ENCODE results near the gene ATP9A. TPM values are rescaled to one million over a fixed set of nuclear protein-coding genes. Genes with fewer than 3 reads are reported as not detected.

ATP9A gene
- total RNA-seq, 2 experiments from 2014 or later: 0.18 to 0.21 TPM

DNA sequence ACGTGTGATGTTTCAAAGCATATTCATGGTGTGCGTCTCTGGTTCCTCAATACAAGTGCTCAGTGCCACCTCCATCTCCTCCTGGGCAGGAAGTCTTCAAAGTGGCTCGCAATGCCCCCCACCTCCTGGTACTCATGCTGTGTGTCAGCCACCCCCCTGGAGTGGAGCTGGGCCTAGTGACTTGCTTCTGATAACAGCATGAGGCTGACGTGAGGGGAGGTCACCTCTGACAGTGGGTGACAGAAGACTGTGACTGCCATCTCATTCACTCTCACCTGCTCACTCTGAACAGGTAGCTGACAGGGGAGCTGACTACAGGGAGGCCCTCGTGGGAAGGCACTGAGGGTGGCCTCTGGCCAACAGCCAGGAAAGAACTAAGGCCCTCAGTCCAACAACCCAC is 133.3 kb downstream of the ATP9A start:
- Mint-ChIP-seq H3K36me3 (no peaks in the 10 kb centered on the region), H3K27me3 (peaks cover 45% of the 10 kb centered on the region)

DNA sequence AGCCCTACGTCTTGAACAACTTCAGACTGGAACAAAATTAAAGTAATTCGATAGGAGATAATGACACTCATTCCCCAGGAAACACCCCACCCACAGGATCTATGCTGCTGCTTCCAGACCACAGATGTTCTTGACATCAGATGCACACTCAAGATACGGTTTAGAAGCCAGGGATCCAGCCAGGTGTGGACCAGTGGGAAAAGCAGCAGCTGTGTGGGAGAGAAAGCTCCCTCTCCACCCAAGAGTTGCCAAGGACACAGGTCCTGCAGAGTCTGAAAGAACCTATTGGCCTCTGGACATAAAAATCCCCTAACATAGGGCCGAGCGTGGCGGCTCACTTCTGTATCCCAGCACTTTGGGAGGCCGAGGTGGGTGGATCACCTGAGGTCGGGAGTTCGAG is 133.9 kb downstream of the ATP9A start:
- H3K4me3 Mint-ChIP-seq: no peak overlapping the region
- no peak for DNase-seq
- H3K4me1 Mint-ChIP-seq: peaks cover 20% of the 10 kb centered on the region
- H3K9me3 Mint-ChIP-seq: no peaks in the 10 kb centered on the region
- no peaks in the 10 kb centered on the region for H3K36me3 Mint-ChIP-seq
- no peak overlapping the region for H3K27ac Mint-ChIP-seq
- peaks cover 49% of the 10 kb centered on the region for H3K27me3 Mint-ChIP-seq

More for the DNA sequence above, 133.3 kb downstream of the ATP9A start:
- Mint-ChIP-seq H3K27ac (no peak overlapping the region), H3K9me3 (no peaks in the 10 kb centered on the region), H3K4me3 (no peak overlapping the region), H3K4me1 (peaks cover 17% of the 10 kb centered on the region)
- no peak for DNase-seq

DNA sequence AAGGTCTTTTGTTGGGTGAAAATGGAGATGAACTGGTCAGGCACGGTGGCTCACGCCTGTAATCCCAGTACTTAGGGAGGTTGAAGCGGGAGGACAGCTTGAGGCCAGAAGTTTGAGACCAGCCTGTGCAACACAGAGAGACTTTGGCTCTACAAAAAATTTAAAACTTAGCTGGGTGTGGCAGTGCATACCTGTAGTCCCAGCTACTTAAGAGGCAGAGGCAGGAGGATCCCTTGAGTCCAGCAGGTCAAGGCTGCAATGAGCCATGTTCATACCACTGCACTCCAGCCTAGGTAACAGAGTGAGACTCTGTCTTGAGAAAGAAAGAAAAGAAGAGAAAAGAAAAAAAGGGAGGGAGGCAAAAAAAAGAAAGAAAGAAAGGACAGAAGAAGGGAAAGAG is 134.8 kb downstream of the ATP9A start:
- Mint-ChIP-seq H3K27ac (no peak overlapping the region), H3K4me1 (peaks cover 25% of the 10 kb centered on the region)

DNA sequence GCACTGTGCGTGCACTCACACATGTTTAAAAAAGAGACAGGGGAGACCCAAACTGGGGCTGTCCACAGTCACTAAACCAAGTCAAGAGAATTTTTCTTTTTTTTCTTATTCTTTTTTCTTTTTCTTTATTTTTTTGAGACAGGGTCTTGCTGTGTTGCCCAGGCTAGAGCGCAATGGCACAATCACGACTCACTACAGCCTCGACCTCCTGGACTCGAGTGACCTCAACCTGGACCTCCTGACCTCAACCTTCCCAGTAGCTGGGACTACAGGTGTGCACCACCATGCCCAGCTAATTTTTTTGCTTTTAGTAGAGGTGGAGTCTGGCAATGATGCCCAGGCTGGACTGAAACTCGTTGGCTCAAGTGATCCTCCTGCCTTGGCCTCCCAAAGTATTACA is 136.2 kb downstream of the ATP9A start:
- no peak overlapping the region for H3K27ac Mint-ChIP-seq
- no peaks in the 10 kb centered on the region for H3K36me3 Mint-ChIP-seq
- H3K4me1 Mint-ChIP-seq: peaks cover 25% of the 10 kb centered on the region
- no peaks in the 10 kb centered on the region for H3K9me3 Mint-ChIP-seq
- H3K27me3 Mint-ChIP-seq: peaks cover 54% of the 10 kb centered on the region
- no peak for DNase-seq
- H3K4me3 Mint-ChIP-seq: no peak overlapping the region

More for the DNA sequence above, 134.8 kb downstream of the ATP9A start:
- no peak for DNase-seq
- no peaks in the 10 kb centered on the region for H3K9me3 Mint-ChIP-seq
- H3K27me3 Mint-ChIP-seq: peaks cover 54% of the 10 kb centered on the region
- H3K4me3 Mint-ChIP-seq: no peak overlapping the region
- H3K36me3 Mint-ChIP-seq: no peaks in the 10 kb centered on the region

DNA sequence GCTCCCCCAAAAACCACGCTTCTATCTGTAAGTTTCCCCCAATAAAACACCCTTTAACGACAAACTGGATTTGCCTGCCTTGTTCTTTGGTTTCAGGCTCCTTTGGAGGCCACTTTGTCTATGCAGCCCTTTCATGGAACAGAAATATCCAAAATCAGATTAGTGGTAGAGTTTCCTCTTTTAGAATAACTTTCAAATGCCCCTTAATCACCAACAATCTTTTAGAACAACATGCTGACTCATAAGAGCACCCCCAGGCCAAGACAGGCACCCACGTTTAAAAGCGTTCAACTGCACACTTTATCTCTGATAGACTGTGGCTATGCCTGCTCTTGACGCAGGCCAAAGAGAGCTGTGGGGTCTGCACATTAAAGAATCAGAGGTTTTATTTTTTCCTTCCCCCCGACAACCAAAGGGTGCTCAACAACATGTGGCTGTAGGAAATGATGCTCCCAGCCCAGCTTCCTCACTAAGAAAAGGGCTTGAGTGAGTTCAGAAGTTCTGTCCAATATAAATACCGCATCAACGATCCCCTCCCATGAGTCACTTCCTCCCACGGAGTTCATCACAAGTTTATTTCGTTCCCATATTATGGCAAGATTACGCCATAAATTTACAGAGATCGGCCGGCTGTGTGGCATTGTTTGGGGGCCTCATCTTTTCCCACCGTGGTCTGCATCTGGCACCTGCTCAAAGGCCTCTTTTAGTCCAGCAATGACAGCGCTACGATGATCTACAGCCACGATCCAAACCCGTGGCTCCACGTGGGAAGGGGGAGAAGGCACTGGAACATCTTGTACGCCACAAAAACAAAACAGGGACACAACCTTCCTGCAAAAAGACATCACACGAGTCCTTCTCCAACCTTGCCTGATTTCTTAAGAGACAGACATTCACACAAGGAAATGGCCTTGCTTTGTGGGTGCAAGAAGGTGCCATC is 136.9 kb downstream of the ATP9A start:
- H3K36me3 Mint-ChIP-seq: no peaks in the 10 kb centered on the region
- peak overlapping the region; percentile 9 for H3K4me3 Mint-ChIP-seq
- peaks cover 54% of the 10 kb centered on the region for H3K27me3 Mint-ChIP-seq
- no peaks in the 10 kb centered on the region for H3K9me3 Mint-ChIP-seq
- H3K4me1 Mint-ChIP-seq: peaks cover 25% of the 10 kb centered on the region
- H3K27ac Mint-ChIP-seq: peak overlapping the region; percentile 50
- DNase-seq: peak; percentile 35

- no peak overlapping the region for H3K27ac Mint-ChIP-seq
- no peak overlapping the region for H3K4me3 Mint-ChIP-seq
- no peak for DNase-seq
- no peaks in the 10 kb centered on the region for H3K36me3 Mint-ChIP-seq
- peaks cover 44% of the 10 kb centered on the region for H3K27me3 Mint-ChIP-seq
- no peaks in the 10 kb centered on the region for H3K9me3 Mint-ChIP-seq
- peaks cover 25% of the 10 kb centered on the region for H3K4me1 Mint-ChIP-seq
These were observed 138.7 kb downstream of the ATP9A start for GRCh38 chr20:51629399-51630058.

DNA sequence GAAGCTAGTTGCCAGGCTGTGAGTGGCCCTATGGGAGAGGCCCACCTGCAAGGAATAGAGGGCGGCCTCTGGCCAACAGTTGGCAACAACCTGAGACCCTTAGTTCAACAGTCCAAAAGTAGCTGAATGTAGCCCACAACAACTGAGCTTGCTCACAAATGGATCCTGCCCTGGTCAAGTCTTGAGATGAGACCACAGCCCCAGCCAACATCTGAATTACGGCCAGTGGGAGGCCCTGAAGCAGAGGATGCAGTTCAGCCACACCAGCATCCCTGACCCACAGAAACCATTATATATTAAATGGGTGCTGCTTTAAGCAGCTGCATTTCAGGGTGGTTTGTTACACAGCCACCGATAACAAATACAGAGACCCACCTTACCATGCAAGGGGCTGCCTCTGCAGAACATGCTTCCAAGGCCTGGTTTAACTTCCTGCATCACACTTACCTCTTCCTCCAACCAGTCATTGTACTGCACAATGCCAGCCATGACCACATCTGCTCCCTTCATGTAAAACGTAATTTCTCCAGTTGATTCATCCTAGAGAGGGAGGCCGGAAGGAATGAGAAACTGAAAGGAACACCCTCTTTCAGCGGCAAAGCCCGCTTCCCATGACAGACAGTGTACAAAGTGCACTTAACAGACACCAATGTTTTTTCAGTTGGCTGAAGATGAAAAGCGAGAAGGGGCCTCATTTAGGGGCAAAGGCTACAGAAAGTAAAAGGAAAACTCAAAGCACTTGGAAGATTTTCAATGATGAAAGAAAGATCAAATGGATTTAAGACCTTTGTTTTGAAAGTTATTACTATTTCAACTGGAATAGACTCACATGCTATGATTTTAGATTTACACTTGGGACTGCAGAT is 139.4 kb downstream of the ATP9A start:
- Mint-ChIP-seq H3K4me3 (no peak overlapping the region), H3K27me3 (peaks cover 40% of the 10 kb centered on the region), H3K27ac (no peak overlapping the region), H3K9me3 (no peaks in the 10 kb centered on the region), H3K36me3 (no peaks in the 10 kb centered on the region), H3K4me1 (peaks cover 25% of the 10 kb centered on the region)
- no peak for DNase-seq

DNA sequence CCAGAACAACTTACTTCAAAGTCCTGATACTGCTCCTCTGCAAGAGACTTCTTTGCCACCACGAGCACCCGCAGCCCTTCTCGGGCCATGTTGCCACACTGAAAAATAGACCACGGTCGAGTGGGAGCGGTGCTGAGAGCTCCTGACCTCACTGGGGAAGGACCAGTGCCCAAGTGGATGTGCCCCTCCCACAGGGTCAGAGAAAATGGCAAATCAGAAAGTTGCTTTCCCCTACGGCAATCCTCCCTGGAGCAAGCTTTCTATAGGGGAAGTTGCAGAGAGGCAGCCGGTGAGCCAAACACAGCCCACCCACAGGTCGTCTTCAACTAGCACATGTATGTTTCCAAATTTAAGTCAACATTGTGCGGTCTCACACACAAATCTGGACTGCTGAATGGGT is 140.6 kb downstream of the ATP9A start:
- H3K27ac Mint-ChIP-seq: no peak overlapping the region
- peaks cover 25% of the 10 kb centered on the region for H3K4me1 Mint-ChIP-seq
- H3K36me3 Mint-ChIP-seq: no peaks in the 10 kb centered on the region
- H3K27me3 Mint-ChIP-seq: peaks cover 32% of the 10 kb centered on the region
- H3K9me3 Mint-ChIP-seq: no peaks in the 10 kb centered on the region
- H3K4me3 Mint-ChIP-seq: no peak overlapping the region
- DNase-seq: no peak

DNA sequence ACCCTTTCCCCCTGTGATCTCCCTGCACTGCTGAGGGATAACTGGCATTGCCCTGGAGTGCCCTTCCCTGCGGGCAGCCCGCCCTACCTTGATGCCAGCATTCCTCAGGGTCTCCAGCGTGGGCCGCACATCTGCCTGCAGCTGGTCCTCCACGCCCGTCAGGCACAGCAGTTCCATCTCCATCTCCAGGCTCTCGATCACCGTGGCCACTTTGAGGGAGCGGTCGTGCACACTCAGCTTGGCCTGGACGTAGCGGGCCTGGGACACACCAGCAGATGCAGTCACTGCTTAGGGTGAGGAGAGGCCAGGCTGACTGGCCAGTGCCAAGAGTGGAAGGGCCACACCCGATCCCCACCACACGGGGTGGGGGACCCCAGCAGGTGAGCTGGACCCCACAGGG is 143.1 kb downstream of the ATP9A start:
- peaks cover 11% of the 10 kb centered on the region for H3K27me3 Mint-ChIP-seq
- no peak overlapping the region for H3K4me3 Mint-ChIP-seq
- no peak for DNase-seq
- no peaks in the 10 kb centered on the region for H3K36me3 Mint-ChIP-seq
- peaks cover 10% of the 10 kb centered on the region for H3K4me1 Mint-ChIP-seq
- no peaks in the 10 kb centered on the region for H3K9me3 Mint-ChIP-seq
- H3K27ac Mint-ChIP-seq: no peak overlapping the region

DNA sequence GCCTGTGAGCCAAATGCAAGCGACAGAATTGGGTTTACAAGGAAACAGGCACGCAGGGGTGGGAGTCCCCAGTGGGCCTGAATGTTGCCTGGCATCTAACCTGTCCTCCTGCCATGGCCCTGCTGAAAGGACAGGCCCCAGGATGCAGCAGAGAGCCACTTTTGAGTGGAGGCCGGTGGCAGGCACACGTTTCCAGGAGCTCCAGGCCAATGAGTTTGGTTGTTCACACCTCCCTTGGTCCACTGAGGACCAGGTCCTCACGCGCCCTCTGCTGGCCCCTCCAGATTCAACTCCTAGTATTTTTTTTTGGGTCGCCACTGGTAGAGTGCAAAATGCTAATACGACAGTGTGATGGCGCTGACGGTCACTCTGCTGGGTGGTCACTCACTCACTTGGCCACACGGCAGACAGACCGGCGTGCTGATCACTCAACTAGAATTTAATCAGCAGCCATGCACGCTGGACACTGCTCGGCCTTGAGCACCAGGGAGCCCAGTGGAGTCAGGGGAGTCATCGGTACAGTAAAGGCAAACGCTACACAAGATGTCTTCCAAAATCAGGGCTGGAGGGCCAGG is 143.9 kb downstream of the ATP9A start:
- Mint-ChIP-seq H3K27me3 (peaks cover 5% of the 10 kb centered on the region), H3K36me3 (no peaks in the 10 kb centered on the region), H3K4me1 (peaks cover 5% of the 10 kb centered on the region), H3K4me3 (no peak overlapping the region), H3K27ac (no peak overlapping the region), H3K9me3 (no peaks in the 10 kb centered on the region)
- DNase-seq: peak; percentile 49

- H3K27me3 Mint-ChIP-seq: no peaks in the 10 kb centered on the region
- H3K36me3 Mint-ChIP-seq: no peaks in the 10 kb centered on the region
- no peaks in the 10 kb centered on the region for H3K4me1 Mint-ChIP-seq
- H3K27ac Mint-ChIP-seq: no peak overlapping the region
- H3K4me3 Mint-ChIP-seq: no peak overlapping the region
- DNase-seq: no peak
- H3K9me3 Mint-ChIP-seq: no peaks in the 10 kb centered on the region
These were observed 144.9 kb downstream of the ATP9A start for GRCh38 chr20:51623255-51623654.

DNA sequence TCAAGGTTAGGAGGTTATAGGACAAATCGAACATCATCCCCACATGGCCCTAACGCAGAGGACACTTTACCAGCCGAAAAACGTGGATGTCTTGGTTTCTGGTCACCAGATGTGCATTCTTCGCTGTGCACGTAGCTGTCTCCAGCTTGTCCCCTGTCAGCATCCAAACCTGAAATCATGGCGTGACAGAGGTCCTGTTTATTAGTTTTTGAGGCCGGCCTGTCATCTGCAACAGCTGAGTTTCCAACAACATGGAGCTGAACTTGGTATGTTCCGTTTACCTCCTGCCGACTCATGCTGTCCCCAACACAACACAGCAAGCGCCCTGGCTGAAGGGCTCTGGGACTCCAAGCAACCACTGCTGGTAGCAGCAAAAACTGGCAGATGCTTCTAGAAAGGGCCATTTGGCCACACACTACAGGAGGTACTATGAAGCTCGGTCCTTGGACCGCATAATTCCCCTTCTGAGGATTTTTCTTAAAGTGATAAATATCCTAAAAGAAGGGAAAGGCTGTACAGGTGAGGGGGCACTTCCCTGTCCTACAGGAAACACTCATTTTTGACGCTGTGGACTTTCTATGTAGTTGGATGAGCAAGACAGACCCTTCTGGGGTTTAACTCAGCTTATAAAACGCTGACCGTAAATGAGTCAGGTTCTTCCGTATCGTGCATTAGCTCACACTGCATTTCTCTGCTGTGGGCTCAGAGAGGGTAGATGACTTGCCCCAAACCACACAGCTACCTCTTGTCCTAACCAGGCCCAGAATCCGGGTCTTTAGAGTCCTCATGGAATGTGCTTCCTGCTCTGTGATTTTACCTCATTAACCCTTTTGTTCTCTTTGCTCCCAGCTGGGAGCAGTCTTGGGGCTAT is 146.0 kb downstream of the ATP9A start:
- Mint-ChIP-seq H3K9me3 (no peaks in the 10 kb centered on the region), H3K27ac (no peak overlapping the region), H3K27me3 (no peaks in the 10 kb centered on the region), H3K4me3 (no peak overlapping the region), H3K4me1 (no peaks in the 10 kb centered on the region), H3K36me3 (no peaks in the 10 kb centered on the region)
- DNase-seq: no peak

- no peaks in the 10 kb centered on the region for H3K4me1 Mint-ChIP-seq
- no peaks in the 10 kb centered on the region for H3K27me3 Mint-ChIP-seq
- no peaks in the 10 kb centered on the region for H3K9me3 Mint-ChIP-seq
- no peak overlapping the region for H3K27ac Mint-ChIP-seq
- H3K36me3 Mint-ChIP-seq: no peaks in the 10 kb centered on the region
- no peak for DNase-seq
- H3K4me3 Mint-ChIP-seq: no peak overlapping the region
These were observed 147.8 kb downstream of the ATP9A start for GRCh38 chr20:51620432-51620831.

GRCh38 chr20:51616060-51616459 is 152.1 kb downstream of the ATP9A start:
- H3K9me3 Mint-ChIP-seq: no peaks in the 10 kb centered on the region
- DNase-seq: no peak
- H3K27ac Mint-ChIP-seq: no peak overlapping the region
- H3K36me3 Mint-ChIP-seq: no peaks in the 10 kb centered on the region
- no peaks in the 10 kb centered on the region for H3K4me1 Mint-ChIP-seq
- no peaks in the 10 kb centered on the region for H3K27me3 Mint-ChIP-seq
- no peak overlapping the region for H3K4me3 Mint-ChIP-seq

Data from activated naive CD8-positive, alpha-beta T cell treated with anti-CD3 and anti-CD28 coated beads for 36 hours (primary cell).